ENCODE measurements around the gene TENT5C. TPM values are rescaled to one million over a fixed set of nuclear protein-coding genes. Genes with fewer than 3 reads are reported as not detected.

TENT5C gene
- polyA plus RNA-seq, 1 of the 3 experiments (the other 2 are of a cell fraction), result 0.90 TPM

- TF ChIP-seq, protein P1, sequence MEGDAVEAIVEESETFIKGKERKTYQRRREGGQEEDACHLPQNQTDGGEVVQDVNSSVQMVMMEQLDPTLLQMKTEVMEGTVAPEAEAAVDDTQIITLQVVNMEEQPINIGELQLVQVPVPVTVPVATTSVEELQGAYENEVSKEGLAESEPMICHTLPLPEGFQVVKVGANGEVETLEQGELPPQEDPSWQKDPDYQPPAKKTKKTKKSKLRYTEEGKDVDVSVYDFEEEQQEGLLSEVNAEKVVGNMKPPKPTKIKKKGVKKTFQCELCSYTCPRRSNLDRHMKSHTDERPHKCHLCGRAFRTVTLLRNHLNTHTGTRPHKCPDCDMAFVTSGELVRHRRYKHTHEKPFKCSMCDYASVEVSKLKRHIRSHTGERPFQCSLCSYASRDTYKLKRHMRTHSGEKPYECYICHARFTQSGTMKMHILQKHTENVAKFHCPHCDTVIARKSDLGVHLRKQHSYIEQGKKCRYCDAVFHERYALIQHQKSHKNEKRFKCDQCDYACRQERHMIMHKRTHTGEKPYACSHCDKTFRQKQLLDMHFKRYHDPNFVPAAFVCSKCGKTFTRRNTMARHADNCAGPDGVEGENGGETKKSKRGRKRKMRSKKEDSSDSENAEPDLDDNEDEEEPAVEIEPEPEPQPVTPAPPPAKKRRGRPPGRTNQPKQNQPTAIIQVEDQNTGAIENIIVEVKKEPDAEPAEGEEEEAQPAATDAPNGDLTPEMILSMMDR (IDR thresholded peaks at IDR 0.05), result no peak
Observed at GRCh38 chr1:117631359-117632160, 25.7 kb downstream of the TENT5C start (continued).

- Histone ChIP-seq H3K79me2 (ENCODE audit: insufficient read depth) (no peaks in the 10 kb centered on the region), H3K9ac (no peak overlapping the region), H3K9me2 (no peaks in the 10 kb centered on the region), H3F3A (replicated peaks; ENCODE audit: insufficient read depth) (no peaks in the 10 kb centered on the region), H4K20me1 (ENCODE audit: insufficient read depth) (no peaks in the 10 kb centered on the region), H3K27me3 (ENCODE audit: insufficient read depth) (no peaks in the 10 kb centered on the region), H3K4me1 (ENCODE audit: control insufficient read depth in 1 of 2, insufficient read depth in 2 of 2, low read depth in 1 of 2, low read length in 1 of 2) (no peaks in the 10 kb centered on the region; a peak in 1 of 4 replicates), H3K36me3 (replicated peaks in 1 of 2; ENCODE audit: control insufficient read depth in 1 of 2, insufficient read depth in 2 of 2, low read length in 1 of 2) (no peaks in the 10 kb centered on the region), H3K9me3 (no peaks in the 10 kb centered on the region), H2AFZ (ENCODE audit: low read depth) (no peak overlapping the region), H3K4me3 (ENCODE audit: low read depth in 2 of 2, low read length in 1 of 2) (no peak overlapping the region), H3K4me2 (no peak overlapping the region), H3K27ac (ENCODE audit: low read depth in 2 of 2, low read length in 1 of 2) (no peak overlapping the region)
- no peak for TF ChIP-seq FOXM1 (IDR thresholded peaks at IDR 0.05; ENCODE audit: low read depth)
- no peak for TF ChIP-seq FOSL2 (IDR thresholded peaks at IDR 0.05; ENCODE audit: borderline replicate concordance, low read depth)
- DNase-seq, result no peak
- ChIA-PET POLR2A (no interaction called here), CTCF (no interaction called here)
- 58% methylated on average over 5 of the region's 6 CpGs for WGBS (ENCODE audit: low lambda C conversion rate)
Observed at GRCh38 chr1:117632269-117633067, 26.6 kb downstream of the TENT5C start.

DNA sequence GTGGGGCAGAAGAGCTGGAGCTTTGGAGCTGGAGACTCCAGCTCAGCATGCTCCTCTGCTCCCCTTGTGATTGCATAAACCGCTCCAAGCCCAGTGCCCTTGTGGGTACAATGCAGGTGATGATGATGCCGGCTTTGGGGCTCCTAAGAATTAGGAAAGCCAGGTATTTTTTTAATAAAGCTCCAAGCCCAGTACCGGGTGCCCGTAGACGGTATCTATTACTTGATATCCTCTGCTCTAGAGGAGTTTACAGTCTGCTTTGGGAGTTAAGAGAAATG lies 27.2 kb downstream of the TENT5C start:
- ChIA-PET POLR2A (no interaction called here), CTCF (interaction anchor here (0.6 kb wide), 1 partner anchor 871 kb away, joined by 3 read pairs; no protein-coding TSS in a partner anchor)
- Histone ChIP-seq H3F3A (replicated peaks; ENCODE audit: insufficient read depth) (no peaks in the 10 kb centered on the region), H3K9me2 (no peaks in the 10 kb centered on the region), H3K36me3 (replicated peaks in 1 of 2; ENCODE audit: control insufficient read depth in 1 of 2, insufficient read depth in 2 of 2, low read length in 1 of 2) (no peaks in the 10 kb centered on the region), H3K9ac (no peak overlapping the region), H2AFZ (ENCODE audit: low read depth) (no peak overlapping the region), H3K4me2 (no peak overlapping the region), H3K27me3 (ENCODE audit: insufficient read depth) (no peaks in the 10 kb centered on the region), H3K27ac (ENCODE audit: low read depth in 2 of 2, low read length in 1 of 2) (no peak overlapping the region), H3K4me3 (ENCODE audit: low read depth in 2 of 2, low read length in 1 of 2) (no peak overlapping the region), H3K4me1 (ENCODE audit: control insufficient read depth in 1 of 2, insufficient read depth in 2 of 2, low read depth in 1 of 2, low read length in 1 of 2) (peaks cover 0 to 2% of the 10 kb centered on the region in 2 experiments; a peak in 1 of 4 replicates), H4K20me1 (ENCODE audit: insufficient read depth) (no peaks in the 10 kb centered on the region), H3K79me2 (ENCODE audit: insufficient read depth) (no peaks in the 10 kb centered on the region), H3K9me3 (no peaks in the 10 kb centered on the region)
- TF ChIP-seq RXRA (IDR thresholded peaks at IDR 0.05; ENCODE audit: borderline replicate concordance, low read depth) (no peak), POLR2AphosphoS5 (IDR thresholded peaks at IDR 0.05; ENCODE audit: low read depth, low read length) (no peak), MEF2A (IDR thresholded peaks at IDR 0.05; ENCODE audit: borderline replicate concordance, low read depth) (no peak), FOSL2 (IDR thresholded peaks at IDR 0.05; ENCODE audit: borderline replicate concordance, low read depth) (no peak), JUND (IDR thresholded peaks at IDR 0.05) (no peak), RAD21 (IDR thresholded peaks at IDR 0.05; ENCODE audit: low read length) (no peak), TAF1 (IDR thresholded peaks at IDR 0.05; ENCODE audit: borderline replicate concordance, low read depth, low read length) (no peak), FOXJ3 (CRISPR knock-in tag; IDR thresholded peaks at IDR 0.05) (no peak), NFIC (IDR thresholded peaks at IDR 0.05; ENCODE audit: borderline replicate concordance) (no peak)
- no peak for DNase-seq
- 73% methylated on average over 5 of the region's 5 CpGs for WGBS (ENCODE audit: low lambda C conversion rate)
